Osteocyte (in vitro differentiated cells): Measurements from ENCODE around the gene ZFAND2B. TPM values are rescaled to one million over a fixed set of nuclear protein-coding genes. Genes with fewer than 3 reads are reported as not detected.

ENCODE experiments used
- DNase-seq: peaks from one replicate; pipeline ENCODE4 v3.0.0; 2021; ENCODE audit warnings: mixed read lengths; ENCODE audit not compliant: unreplicated experiment; ENCODE audit errors: extremely low spot score
- H3K27ac Mint-ChIP-seq: one replicate; pipeline ENCODE4 v1.8.0; 2021; ENCODE audit warnings: mild to moderate bottlenecking, mixed read lengths; ENCODE audit not compliant: unreplicated experiment
- H3K27me3 Mint-ChIP-seq: one replicate; pipeline ENCODE4 v1.8.0; 2021; ENCODE audit warnings: mixed read lengths; ENCODE audit not compliant: unreplicated experiment
- H3K36me3 Mint-ChIP-seq: one replicate; pipeline ENCODE4 v1.8.0; 2021; ENCODE audit warnings: mixed read lengths; ENCODE audit not compliant: unreplicated experiment
- H3K4me1 Mint-ChIP-seq: one replicate; pipeline ENCODE4 v1.8.0; 2021; ENCODE audit warnings: mixed read lengths; ENCODE audit not compliant: unreplicated experiment
- H3K4me3 Mint-ChIP-seq: one replicate; pipeline ENCODE4 v1.8.0; 2021; ENCODE audit warnings: mild to moderate bottlenecking, moderate library complexity, mixed read lengths; ENCODE audit not compliant: unreplicated experiment
- H3K9me3 Mint-ChIP-seq: one replicate; pipeline ENCODE4 v1.8.0; 2021; ENCODE audit warnings: mixed read lengths; ENCODE audit not compliant: unreplicated experiment
- CTCF ChIP-seq: fragments of 200-600 bp; sonication (generic); IDR thresholded peaks from 2 replicates; pipeline ENCODE4 v1.5.0; 2021; ENCODE audit warnings: antibody characterized with exemption, mild to moderate bottlenecking, moderate library complexity
- total RNA-seq: library from RNA; stranded (reverse); gene quantifications from 2 replicates; pipeline ENCODE4 v1.2.1, GENCODE V29; 2021

The ZFAND2B gene
- total RNA-seq, 1 donor from 2014 or later, result 31.4 TPM

GRCh38 chr2:219219784-219220532 lies 13.4 kb downstream of the ZFAND2B start:
- H3K4me3 Mint-ChIP-seq, result no peak overlapping the region
- peaks cover 28% of the 10 kb centered on the region for H3K36me3 Mint-ChIP-seq
- peak overlapping the region; percentile 99 for H3K27ac Mint-ChIP-seq
- H3K4me1 Mint-ChIP-seq, result peaks cover 25% of the 10 kb centered on the region
- no peaks in the 10 kb centered on the region for H3K9me3 Mint-ChIP-seq
- TF ChIP-seq CTCF, result no peak
- no peak for DNase-seq
- no peaks in the 10 kb centered on the region for H3K27me3 Mint-ChIP-seq

GRCh38 chr2:219220652-219221402 lies 14.2 kb downstream of the ZFAND2B start:
- no peaks in the 10 kb centered on the region for H3K27me3 Mint-ChIP-seq
- no peak overlapping the region for H3K4me3 Mint-ChIP-seq
- peaks cover 25% of the 10 kb centered on the region for H3K4me1 Mint-ChIP-seq
- H3K27ac Mint-ChIP-seq, result no peak overlapping the region
- TF ChIP-seq CTCF, result no peak
- peaks cover 34% of the 10 kb centered on the region for H3K36me3 Mint-ChIP-seq
- DNase-seq, result no peak
- H3K9me3 Mint-ChIP-seq, result no peaks in the 10 kb centered on the region

- no peak for DNase-seq
- H3K27me3 Mint-ChIP-seq, result no peaks in the 10 kb centered on the region
- H3K36me3 Mint-ChIP-seq, result peaks cover 39% of the 10 kb centered on the region
- no peaks in the 10 kb centered on the region for H3K9me3 Mint-ChIP-seq
- H3K4me3 Mint-ChIP-seq, result no peak overlapping the region
- H3K27ac Mint-ChIP-seq, result no peak overlapping the region
- H3K4me1 Mint-ChIP-seq, result peaks cover 19% of the 10 kb centered on the region
- no peak for TF ChIP-seq CTCF
These were observed 15.5 kb downstream of the ZFAND2B start for GRCh38 chr2:219221957-219222518.

- DNase-seq, result no peak
- Mint-ChIP-seq H3K27me3 (no peaks in the 10 kb centered on the region), H3K27ac (no peak overlapping the region), H3K9me3 (no peaks in the 10 kb centered on the region), H3K4me1 (peaks cover 23% of the 10 kb centered on the region), H3K4me3 (no peak overlapping the region), H3K36me3 (peaks cover 39% of the 10 kb centered on the region)
- no peak for TF ChIP-seq CTCF
These were observed 17.4 kb downstream of the ZFAND2B start for GRCh38 chr2:219223831-219224610.
